ENCODE results near the gene NEURL4.

NEURL4 gene

DNA sequence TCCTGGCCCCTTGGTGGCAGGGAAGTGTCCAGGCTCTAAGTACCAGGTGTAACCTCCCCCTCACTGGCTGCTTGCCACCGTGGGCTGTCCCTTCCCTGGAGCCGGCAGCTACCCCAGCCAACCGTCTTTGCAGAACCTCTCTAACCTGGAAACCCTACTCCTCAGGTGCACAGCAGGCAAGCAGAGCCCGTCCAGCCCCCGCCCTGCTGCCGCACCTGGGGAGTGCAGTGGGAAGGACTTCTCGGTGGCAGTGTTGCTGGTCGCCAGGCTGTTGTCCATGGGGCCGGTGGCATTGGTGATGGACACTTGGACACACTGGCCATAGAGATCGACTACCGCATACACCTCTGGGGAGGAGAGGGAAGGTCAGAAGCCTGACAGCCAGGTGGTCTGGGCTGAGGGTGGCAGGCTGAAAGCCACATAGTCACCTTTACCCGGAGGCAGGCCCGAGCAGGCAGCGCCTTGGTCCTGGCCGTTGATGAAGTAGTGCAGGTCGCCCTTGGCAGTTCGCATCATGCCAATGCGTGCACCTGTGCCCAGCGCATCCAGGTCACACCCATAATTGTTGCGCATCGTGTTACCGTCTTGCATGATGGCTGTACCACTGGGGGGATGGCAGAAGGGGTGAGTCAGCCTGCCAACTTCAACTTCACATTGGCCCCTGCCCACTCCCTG lies 6.5 kb downstream of the NEURL4 start:
- H3K27ac Mint-ChIP-seq = no peak overlapping the region
- H3K9me3 Mint-ChIP-seq = no peaks in the 10 kb centered on the region
- no peaks in the 10 kb centered on the region for H3K27me3 Mint-ChIP-seq (ENCODE audit: low read depth)
- H3K4me1 Mint-ChIP-seq (ENCODE audit: low read depth) = peaks cover 5% of the 10 kb centered on the region
- H3K4me3 Mint-ChIP-seq = no peak overlapping the region
- H3K36me3 Mint-ChIP-seq (ENCODE audit: low read depth) = peaks cover 24% of the 10 kb centered on the region

DNA sequence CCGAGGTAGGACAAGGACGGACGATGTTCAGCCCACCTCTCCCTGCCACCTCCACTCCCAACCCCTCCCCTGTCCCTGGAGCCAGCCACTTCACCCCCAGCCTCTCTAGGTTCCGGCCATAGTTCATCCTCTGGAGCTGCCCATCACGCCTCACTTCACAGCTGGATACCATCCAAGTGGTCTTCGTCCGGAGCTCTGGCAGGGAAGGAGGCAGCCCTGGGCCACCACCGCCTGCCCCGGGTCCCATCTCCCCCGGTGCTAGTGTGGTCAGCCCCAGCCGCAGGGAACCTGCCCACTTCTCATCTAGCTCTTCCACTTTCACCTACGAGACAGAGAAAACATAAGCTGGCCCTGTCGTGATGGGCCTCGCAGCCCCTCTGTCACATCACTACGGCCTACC lies 7.7 kb downstream of the NEURL4 start:
- Mint-ChIP-seq H3K4me3 (no peak overlapping the region), H3K9me3 (no peaks in the 10 kb centered on the region), H3K27ac (no peak overlapping the region), H3K27me3 (ENCODE audit: low read depth) (no peaks in the 10 kb centered on the region), H3K4me1 (ENCODE audit: low read depth) (peaks cover 6% of the 10 kb centered on the region), H3K36me3 (ENCODE audit: low read depth) (peaks cover 28% of the 10 kb centered on the region)

DNA sequence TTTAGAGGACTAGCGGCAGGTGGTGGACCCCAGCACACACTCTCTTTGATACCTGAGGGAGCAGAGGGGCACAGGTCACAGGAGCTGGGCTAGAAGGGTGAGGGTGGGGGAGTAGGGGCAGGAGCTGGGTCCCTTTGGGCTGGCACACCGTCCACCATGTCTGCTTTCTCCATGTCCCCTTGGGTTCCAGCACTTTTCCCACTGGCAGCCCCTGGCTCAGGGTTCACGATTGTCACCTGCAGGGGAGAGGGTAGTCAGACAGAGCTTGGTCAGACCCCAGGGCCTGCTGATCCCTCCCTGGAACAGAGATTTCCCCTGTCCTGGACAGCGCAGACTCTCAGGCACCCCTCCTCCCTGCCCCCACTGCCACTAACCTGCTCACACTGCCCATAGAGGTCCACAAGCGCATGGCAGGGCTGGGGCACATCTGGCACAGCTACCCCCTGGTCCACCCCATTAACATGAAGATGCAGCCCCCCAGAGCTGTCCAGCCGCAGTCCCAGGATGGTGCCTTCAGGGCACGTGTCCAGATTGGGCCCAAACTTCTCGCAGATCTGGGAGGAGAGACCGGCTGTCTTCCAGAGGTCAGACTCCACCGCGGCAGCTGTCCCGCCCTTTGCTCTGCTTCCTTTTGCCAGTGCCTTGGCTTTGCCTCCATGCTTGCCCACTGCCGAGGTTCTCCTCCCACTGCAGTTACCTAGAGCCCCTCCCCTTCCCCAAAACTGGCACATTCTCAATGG lies 10.8 kb downstream of the NEURL4 start:
- H3K36me3 Mint-ChIP-seq (ENCODE audit: low read depth) = peaks cover 39% of the 10 kb centered on the region
- H3K27ac Mint-ChIP-seq = no peak overlapping the region
- peak overlapping the region; percentile 10 for H3K4me3 Mint-ChIP-seq

DNA sequence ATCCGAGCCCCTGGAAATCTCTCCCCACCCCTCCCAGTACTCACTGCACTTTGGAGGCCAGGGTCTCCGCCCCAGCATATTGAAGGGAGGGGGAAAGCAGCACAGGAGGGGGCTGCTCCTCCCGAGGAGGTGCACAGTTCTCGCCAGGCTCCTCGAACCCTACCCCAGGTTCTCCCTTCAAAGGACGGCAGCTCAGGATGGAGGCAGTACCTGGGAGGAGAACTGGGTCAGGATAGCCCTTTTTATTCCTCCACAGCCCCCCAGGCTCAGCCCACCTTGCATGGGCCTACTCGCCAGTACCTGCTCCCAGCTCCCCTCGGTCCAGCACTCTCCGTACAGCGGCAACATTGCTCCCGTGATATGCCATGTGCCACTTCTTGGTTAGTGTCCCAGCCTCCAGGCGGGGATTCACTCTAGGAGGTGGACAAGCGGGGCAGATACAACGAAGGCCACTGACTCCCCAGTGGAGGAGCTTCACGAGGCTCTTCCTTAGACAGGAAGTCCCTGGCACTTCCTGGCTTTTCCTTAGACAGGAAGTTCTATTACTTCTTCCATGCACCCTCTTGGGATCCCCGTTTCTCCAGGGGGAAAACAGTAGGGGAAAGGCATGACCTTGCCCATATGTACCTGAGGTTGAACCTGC lies 11.9 kb downstream of the NEURL4 start:
- Mint-ChIP-seq H3K4me1 (ENCODE audit: low read depth) (peaks cover 27% of the 10 kb centered on the region), H3K36me3 (ENCODE audit: low read depth) (peaks cover 45% of the 10 kb centered on the region), H3K4me3 (peak overlapping the region; percentile 71), H3K27ac (peak overlapping the region; percentile 41), H3K9me3 (no peaks in the 10 kb centered on the region), H3K27me3 (ENCODE audit: low read depth) (no peaks in the 10 kb centered on the region)

More for the DNA sequence above, 10.8 kb downstream of the NEURL4 start:
- Mint-ChIP-seq H3K9me3 (no peaks in the 10 kb centered on the region), H3K4me1 (ENCODE audit: low read depth) (peaks cover 17% of the 10 kb centered on the region), H3K27me3 (ENCODE audit: low read depth) (no peaks in the 10 kb centered on the region)

DNA sequence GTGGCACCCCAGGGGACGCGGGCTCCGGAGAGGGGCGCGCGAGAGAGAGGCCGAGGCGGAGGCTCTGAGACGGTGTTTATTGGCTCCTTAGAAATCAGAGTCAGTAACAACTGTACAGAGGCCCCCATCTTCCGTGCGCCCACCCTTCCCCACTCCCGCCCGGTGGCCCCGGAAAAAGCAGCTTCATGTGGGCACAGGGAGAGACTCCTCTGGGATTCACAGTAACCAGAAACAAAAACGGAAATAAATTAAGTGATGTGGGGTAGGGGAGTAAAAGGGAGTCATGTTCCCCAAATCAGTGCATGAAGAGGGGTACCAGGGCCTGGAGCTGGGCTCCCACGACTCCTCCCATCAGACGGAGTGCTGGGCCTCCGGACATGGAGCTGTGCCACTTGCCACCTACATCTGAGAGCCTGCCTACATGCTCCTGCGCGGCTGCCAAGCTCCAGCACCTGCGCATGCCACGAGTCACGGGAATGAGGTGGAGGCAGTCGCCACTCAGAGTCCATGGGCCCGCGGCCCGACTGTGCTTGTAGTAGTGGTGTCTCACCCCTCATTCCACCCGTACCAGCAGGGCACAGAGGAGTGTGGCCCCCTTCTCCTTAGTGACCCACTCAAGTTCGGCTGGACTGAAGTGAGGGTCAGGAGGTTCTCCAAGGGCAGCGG lies 13.4 kb downstream of the NEURL4 start:
- H3K4me3 Mint-ChIP-seq = peak overlapping the region; percentile 88
- no peaks in the 10 kb centered on the region for H3K27me3 Mint-ChIP-seq (ENCODE audit: low read depth)
- H3K36me3 Mint-ChIP-seq (ENCODE audit: low read depth) = peaks cover 47% of the 10 kb centered on the region
- peaks cover 36% of the 10 kb centered on the region for H3K4me1 Mint-ChIP-seq (ENCODE audit: low read depth)
- no peaks in the 10 kb centered on the region for H3K9me3 Mint-ChIP-seq
- peak overlapping the region; percentile 89 for H3K27ac Mint-ChIP-seq

DNA sequence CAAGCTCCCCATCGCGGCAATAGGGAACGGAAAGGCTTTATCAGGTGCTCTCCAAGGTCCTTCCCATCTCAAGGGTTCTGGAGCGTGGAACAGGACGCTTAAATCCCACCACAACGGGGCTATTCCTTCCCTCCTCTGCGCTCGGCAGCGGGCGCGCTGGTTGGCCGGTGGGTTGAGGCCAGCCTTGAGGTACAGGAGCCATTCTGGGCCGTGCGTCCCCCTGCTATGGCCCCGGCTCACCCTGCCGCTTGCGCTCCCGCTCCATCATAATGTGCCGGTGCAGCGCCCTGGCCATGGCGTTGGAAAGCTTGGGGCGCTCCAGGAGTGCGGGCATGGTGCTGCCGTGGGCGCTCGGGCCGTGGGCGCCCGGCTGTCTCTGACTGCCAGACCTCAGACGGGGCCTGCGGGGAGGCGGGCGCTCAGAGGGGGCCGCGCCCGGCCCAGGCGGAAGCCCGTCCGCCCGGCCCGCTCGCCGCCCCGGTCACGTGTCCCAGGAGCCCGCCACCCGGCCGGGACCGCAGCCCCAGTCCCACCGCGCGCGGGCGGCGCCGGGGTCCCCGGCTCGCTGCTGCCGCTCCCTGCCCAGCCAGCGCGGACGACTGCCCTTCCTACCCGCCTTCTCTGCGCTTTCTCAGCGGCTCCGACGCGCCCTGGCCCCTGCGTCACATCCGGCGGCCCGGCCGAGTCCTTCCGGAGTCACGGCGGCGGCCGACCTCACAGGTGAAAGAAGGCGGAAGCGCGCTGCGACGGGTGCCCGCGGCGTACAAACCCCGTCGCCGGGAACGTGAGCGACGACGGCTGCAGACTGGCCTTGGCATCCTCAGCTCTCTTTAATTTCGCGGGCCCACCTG lies 14.2 kb downstream of the NEURL4 start, which contains the start of gene GPS2:
Gene GPS2 (minus strand): TSS at position 642 of the 851 bp plus-strand sequence. CDS start 308 bp downstream, at position 334.
- peaks cover 43% of the 10 kb centered on the region for H3K4me1 Mint-ChIP-seq (ENCODE audit: low read depth)
- H3K4me3 Mint-ChIP-seq = peak within 1 kb of the TSS; percentile 88
- peaks cover 55% of the 10 kb centered on the region for H3K36me3 Mint-ChIP-seq (ENCODE audit: low read depth)

DNA sequence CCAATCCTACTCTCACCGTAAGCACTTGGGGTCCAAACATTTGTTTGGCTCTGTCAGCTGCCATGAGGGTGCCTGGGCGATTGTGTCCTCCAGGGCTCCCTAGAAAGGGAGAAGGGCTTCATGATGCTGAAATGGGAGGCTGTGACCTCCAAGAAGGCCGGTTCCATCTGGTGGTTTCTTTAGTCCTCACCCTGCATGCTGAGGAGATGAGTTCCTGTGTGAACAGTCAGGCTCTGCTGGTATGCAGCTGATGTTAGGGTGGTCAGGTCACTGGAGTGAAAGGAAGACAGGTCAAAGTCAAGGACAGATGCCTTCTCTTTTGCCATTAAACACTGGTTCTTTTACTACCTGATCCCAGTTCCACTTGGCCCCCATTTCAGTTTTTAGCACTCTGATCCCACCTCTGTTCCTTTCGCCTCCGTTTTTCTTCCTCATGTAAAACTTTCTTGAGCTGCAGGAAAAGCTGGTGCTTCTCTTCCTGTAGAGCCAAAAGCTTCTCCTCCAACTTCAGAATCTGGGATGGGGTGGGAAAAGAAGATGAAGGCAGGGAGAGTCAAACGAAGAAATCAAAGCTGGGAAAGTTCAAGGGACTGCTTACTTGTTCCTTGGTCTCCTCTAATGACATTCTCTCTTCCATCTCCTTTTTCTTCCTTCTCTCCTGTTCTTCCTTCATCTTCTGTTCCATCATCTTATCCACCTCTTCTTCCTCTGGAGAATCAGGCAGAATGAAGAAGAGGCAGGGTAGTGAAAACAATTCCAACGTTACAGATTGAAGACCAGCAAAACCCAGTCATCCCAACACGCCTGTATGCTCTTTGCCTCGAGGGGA lies 15.0 kb downstream of the NEURL4 start:
- no peaks in the 10 kb centered on the region for H3K27me3 Mint-ChIP-seq (ENCODE audit: low read depth)
- H3K4me1 Mint-ChIP-seq (ENCODE audit: low read depth) = peaks cover 52% of the 10 kb centered on the region
- peaks cover 60% of the 10 kb centered on the region for H3K36me3 Mint-ChIP-seq (ENCODE audit: low read depth)
- H3K9me3 Mint-ChIP-seq = no peaks in the 10 kb centered on the region
- peak overlapping the region; percentile 76 for H3K27ac Mint-ChIP-seq
- H3K4me3 Mint-ChIP-seq = peak overlapping the region; percentile 84

More for the DNA sequence above, 14.2 kb downstream of the NEURL4 start, which contains the start of gene GPS2:
- no peaks in the 10 kb centered on the region for H3K9me3 Mint-ChIP-seq
- H3K27ac Mint-ChIP-seq = peak within 1 kb of the TSS; percentile 89
- no peaks in the 10 kb centered on the region for H3K27me3 Mint-ChIP-seq (ENCODE audit: low read depth)

DNA sequence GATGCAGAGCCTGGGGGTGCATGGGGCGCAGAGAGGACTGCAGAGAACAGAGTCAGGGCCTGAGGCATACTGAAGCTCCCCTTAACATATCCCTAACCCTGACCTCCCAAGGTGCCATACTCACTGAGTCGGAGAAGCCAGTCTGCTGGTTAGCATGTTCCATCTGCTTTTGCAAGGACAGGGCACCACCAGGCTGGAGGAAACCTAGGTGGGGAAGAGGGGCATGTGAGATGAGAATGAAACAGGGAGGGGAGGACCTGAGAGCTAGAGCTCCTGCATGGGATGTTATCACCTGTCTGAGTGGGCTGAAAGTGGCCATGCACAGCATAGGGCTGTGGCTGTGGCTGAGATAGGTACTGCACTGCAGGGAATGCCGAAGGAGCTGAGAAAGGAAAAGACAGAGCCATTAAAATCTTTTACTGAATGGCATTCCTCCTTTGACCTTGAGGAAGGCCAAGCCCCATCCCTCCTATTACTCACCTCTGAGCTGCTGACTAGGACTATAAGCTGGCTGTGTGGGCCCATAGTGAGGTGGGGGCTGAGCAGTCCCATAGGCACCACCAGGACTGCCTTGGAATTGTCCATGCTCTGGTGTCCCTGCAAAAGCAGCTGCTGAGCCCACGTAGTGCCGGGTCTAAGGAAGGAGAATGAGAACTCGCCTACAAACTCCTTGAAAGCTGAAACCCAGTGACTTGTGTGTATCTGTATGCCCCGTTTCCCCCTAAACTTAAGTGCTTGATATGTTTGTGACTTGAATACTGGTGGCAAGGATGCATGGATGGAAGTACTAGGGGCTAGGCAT lies 15.8 kb downstream of the NEURL4 start:
- H3K4me1 Mint-ChIP-seq (ENCODE audit: low read depth) = peaks cover 58% of the 10 kb centered on the region
- peaks cover 63% of the 10 kb centered on the region for H3K36me3 Mint-ChIP-seq (ENCODE audit: low read depth)
- H3K9me3 Mint-ChIP-seq = no peaks in the 10 kb centered on the region

DNA sequence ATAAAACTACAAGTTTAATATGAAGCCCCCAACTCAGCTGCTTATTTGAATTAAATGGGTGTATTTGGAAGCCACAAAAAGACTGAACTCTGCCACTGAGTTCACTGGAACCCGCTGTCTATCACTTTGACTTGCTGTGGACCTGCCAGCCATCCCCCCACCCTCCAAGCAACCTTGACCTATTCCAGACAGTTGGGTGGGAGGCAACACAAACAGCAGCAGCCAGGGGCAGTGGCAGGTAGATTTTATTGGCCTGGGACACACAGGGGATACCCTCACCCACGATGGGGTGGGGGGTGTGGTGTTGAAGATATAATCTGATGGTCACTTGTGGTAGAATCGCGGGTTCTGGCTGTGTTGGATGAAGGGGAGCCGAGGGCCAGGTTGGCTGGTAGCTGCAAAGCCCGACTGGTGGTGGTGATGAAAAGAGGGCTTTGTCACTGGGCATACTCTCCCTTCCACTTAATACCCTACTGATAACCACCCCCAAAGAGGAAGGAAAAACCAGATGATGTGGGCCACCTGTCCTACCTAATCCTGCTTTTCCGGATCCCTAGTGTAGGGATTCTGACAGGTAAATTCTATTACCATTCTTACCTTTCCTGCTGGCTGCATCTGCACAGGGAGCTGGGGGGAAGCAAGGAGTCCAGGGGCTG lies 16.6 kb downstream of the NEURL4 start:
- Mint-ChIP-seq H3K4me1 (ENCODE audit: low read depth) (peaks cover 55% of the 10 kb centered on the region), H3K36me3 (ENCODE audit: low read depth) (peaks cover 59% of the 10 kb centered on the region), H3K27ac (peak overlapping the region; percentile 76), H3K4me3 (peak overlapping the region; percentile 19), H3K27me3 (ENCODE audit: low read depth) (no peaks in the 10 kb centered on the region), H3K9me3 (no peaks in the 10 kb centered on the region)

More for the DNA sequence above, 15.8 kb downstream of the NEURL4 start:
- peak overlapping the region; percentile 84 for H3K4me3 Mint-ChIP-seq
- H3K27me3 Mint-ChIP-seq (ENCODE audit: low read depth) = no peaks in the 10 kb centered on the region
- peak overlapping the region; percentile 76 for H3K27ac Mint-ChIP-seq

DNA sequence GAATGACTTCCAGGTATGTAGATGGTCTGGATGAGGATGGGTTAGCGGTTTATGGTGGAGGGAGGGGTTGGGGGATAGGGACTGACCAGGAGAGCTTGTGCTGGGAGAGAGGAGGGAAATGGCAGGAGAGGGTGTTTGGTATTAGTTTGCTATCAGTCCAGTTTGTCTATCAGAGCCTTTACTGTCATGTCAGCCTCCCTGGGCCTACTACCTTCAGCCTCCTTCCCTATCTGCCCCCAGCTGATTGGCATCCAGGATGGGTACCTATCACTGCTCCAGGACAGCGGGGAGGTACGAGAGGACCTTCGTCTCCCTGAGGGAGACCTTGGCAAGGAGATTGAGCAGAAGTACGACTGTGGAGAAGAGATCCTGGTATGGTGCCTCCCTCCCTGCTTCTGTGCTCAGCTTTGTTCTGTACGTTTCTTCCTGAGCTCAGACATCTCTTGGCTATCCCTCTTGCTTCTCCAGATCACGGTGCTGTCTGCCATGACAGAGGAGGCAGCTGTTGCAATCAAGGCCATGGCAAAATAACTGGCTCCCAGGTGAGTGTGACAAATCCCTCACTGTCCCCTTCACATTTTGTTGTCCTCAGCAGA lies 17.9 kb downstream of the NEURL4 start:
- Mint-ChIP-seq H3K4me1 (ENCODE audit: low read depth) (peaks cover 59% of the 10 kb centered on the region), H3K9me3 (no peaks in the 10 kb centered on the region), H3K27me3 (ENCODE audit: low read depth) (peaks cover 4% of the 10 kb centered on the region), H3K27ac (peak overlapping the region; percentile 58), H3K4me3 (peak overlapping the region; percentile 42), H3K36me3 (ENCODE audit: low read depth) (peaks cover 56% of the 10 kb centered on the region)

DNA sequence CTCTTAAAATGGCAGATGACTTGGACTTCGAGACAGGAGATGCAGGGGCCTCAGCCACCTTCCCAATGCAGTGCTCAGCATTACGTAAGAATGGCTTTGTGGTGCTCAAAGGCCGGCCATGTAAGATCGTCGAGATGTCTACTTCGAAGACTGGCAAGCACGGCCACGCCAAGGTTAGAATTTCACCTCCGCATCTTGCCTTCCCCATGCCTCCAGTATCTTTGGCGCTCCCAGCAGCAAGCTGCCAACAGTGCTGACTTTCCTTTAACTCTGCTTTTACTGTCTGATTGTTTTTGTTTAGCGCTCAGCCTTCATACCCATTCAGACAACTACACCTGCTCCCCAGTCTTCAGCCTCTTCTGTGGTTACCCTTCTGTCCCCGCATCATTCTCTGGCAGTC lies 19.5 kb downstream of the NEURL4 start:
- Mint-ChIP-seq H3K36me3 (ENCODE audit: low read depth) (peaks cover 56% of the 10 kb centered on the region), H3K9me3 (no peaks in the 10 kb centered on the region), H3K4me3 (peak overlapping the region; percentile 96), H3K27ac (peak overlapping the region; percentile 99), H3K4me1 (ENCODE audit: low read depth) (peaks cover 59% of the 10 kb centered on the region), H3K27me3 (ENCODE audit: low read depth) (peaks cover 4% of the 10 kb centered on the region)
